Endothelial cell of umbilical vein (primary cell): Measurements from ENCODE around the gene TAF6.

ENCODE experiments used
- CTCF ChIP-seq, 2 donors: IDR thresholded peaks; 1 replicate in 1 of 2; 2 replicates in 1 of 2; pipeline ENCODE4 v1.5.1; 2011; ENCODE audit warnings: low read length in 2 of 2, mild to moderate bottlenecking in 2 of 2, moderate library complexity in 2 of 2, control low read depth in 1 of 2, inconsistent platforms in 1 of 2, low read depth in 1 of 2; ENCODE audit not compliant: insufficient read depth in 1 of 2; ENCODE audit errors: extremely low read depth in 1 of 2
- JUN ChIP-seq: IDR thresholded peaks from 2 replicates; pipeline ENCODE4 v1.6.1; 2011; ENCODE audit warnings: borderline replicate concordance, low read depth; ENCODE audit not compliant: insufficient read length, insufficient read depth
- POLR2AphosphoS5 ChIP-seq: IDR thresholded peaks from 2 replicates; pipeline ENCODE4 v1.6.1; 2012; ENCODE audit warnings: low read depth, mild to moderate bottlenecking, control low read depth, low read length, moderate library complexity; ENCODE audit not compliant: insufficient read depth

- no peak for TF ChIP-seq CTCF (IDR thresholded peaks at IDR 0.05; ENCODE audit: extremely low read depth in 1 of 2, insufficient read depth in 1 of 2, low read depth in 1 of 2, low read length in 2 of 2)
- TF ChIP-seq POLR2AphosphoS5 = peak; percentile 13
- TF ChIP-seq JUN = no peak
Observed at GRCh38 chr7:100093054-100093453, 26.1 kb downstream of the TAF6 start.
